SH-SY5Y (cell line): Measurements from ENCODE around the gene TMEM132C.

Source experiments
- GATA2 ChIP-seq: IDR thresholded peaks from 2 replicates; pipeline ENCODE4 v1.6.1; 2011; ENCODE audit warnings: mild to moderate bottlenecking, low read depth, low read length
- GATA3 ChIP-seq: IDR thresholded peaks from 2 replicates; pipeline ENCODE4 v1.6.1; 2011; ENCODE audit warnings: low read depth, mild to moderate bottlenecking, low read length, moderate library complexity

GRCh38 chr12:128382946-128383345 is 116.0 kb downstream of the TMEM132C start:
- TF ChIP-seq GATA2: no peak
- TF ChIP-seq GATA3: no peak
